OCI-LY1 (cell line): ENCODE results near the gene POMP.

Source experiments
- EZH2 ChIP-seq: fragments of 200-600 bp; sonication (generic), shearing (Covaris generic); IDR thresholded peaks from 2 replicates; pipeline ENCODE4 v1.8.0; 2017; ENCODE audit warnings: borderline replicate concordance, mixed run types, mild to moderate bottlenecking, antibody characterized with exemption, low read length, moderate library complexity, mixed read lengths
- TF ChIP-seq, protein P1 (sequence below): fragments of 200-600 bp; sonication (generic), shearing (Covaris generic); IDR thresholded peaks from 2 replicates; pipeline ENCODE4 v1.5.1; 2017; ENCODE audit warnings: mild to moderate bottlenecking, antibody characterized with exemption, low read length, moderate library complexity, mixed read lengths

DNA sequence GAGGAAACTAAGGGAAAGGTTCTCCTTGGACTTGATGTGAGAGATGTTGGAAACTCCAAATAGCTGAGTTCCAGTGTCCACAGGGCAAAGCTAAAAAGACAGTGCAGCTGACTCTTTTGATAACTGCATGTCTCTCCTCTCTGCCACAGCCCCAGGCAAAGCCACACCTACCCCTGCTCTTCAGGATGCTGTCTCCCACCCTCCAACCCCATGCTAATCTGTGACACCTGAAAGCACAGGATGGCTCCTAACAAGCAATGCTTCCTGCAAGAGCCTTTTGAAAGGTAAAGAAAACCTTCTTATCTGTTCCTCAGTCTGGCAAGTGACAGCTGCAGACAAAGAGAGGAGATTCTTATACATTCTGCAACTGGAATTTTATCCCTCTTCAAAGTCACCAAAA lies 45.4 kb downstream of the POMP start:
- TF ChIP-seq, protein P1, sequence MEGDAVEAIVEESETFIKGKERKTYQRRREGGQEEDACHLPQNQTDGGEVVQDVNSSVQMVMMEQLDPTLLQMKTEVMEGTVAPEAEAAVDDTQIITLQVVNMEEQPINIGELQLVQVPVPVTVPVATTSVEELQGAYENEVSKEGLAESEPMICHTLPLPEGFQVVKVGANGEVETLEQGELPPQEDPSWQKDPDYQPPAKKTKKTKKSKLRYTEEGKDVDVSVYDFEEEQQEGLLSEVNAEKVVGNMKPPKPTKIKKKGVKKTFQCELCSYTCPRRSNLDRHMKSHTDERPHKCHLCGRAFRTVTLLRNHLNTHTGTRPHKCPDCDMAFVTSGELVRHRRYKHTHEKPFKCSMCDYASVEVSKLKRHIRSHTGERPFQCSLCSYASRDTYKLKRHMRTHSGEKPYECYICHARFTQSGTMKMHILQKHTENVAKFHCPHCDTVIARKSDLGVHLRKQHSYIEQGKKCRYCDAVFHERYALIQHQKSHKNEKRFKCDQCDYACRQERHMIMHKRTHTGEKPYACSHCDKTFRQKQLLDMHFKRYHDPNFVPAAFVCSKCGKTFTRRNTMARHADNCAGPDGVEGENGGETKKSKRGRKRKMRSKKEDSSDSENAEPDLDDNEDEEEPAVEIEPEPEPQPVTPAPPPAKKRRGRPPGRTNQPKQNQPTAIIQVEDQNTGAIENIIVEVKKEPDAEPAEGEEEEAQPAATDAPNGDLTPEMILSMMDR, result no peak
- TF ChIP-seq EZH2, result no peak
